ENCODE data around the gene LINC00632.
"Not testable (repeated sequence)": the region's sequence is repeated elsewhere in the genome, so short reads cannot be mapped to it uniquely, and the experiment has no call there.

Gene LINC00632

DNA sequence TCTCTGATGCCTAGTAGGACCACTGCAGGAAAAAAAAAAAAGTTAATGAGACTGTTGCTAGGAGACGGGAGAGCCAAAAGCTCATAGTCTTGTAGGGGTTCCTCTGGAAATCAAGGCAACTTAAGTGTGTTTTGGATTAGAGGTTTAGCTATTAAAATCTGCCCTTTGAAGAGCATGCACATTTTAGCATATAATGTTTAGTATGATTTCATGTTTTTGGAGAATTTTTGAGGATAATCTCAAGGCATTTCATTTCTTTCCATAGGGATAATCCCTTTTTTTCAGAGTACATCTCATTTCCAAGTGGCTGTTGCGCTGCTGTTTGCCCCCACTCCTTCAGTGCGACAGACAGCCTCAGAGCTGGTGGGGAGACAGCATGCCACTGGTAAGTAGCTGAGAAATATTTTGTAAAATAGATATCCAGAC lies at the start of gene LINC00632:
Gene LINC00632 (plus strand): TSS at position 339 of the 426 bp plus-strand sequence.
- H3K4me3 ChIP-seq (ENCODE audit: low read depth, low read length): no peak within 1 kb of the TSS
- DNase-seq (ENCODE audit: low read depth): no peak
- TF ChIP-seq CTCF (conservative IDR thresholded peaks at IDR 0.05; ENCODE audit: low read depth, low read length): no peak

DNA sequence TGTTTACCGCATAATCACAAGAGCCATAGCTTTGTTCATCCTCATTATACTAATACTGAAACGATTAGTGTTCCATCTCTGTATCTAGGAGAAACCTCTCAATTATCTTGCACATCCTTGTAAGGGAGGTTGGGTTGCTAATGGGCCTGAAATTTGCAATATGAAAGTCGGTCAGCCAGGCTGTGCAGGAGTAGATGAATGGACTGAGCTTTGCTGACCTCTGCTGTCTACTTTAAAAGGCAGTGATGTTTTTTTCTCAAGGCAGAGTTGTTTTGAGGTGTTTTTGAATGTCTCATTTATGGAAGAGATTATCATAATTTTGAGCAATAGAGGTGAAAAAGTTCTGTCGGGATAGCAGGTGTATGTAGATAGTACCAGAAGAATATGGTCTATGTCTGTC lies 47.9 kb upstream of the LINC00632 start:
- no peak overlapping the region for H3K4me3 ChIP-seq (ENCODE audit: low read depth, low read length)
- peak; percentile 16 for TF ChIP-seq CTCF (conservative IDR thresholded peaks at IDR 0.05; ENCODE audit: low read depth, low read length)
- peak; percentile 11 for DNase-seq (ENCODE audit: low read depth)

DNA sequence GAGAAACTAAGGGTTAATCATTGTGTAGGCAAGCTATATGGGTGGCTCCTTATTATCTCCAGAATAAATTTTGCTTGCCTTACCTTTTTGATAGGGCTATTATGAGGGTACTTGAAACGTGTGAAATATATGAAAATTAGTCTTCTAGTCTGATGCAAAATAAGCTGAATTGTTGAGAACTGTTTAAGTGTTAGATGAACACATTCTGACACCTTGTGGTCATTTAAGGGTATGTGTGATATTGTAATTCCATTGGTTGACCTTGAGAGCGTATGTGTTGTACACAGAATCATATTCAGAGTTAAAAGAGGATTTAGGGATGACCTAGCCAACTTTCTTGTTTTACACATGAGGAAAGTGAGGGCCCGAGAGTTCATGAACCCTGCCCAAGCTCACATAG lies 44.6 kb upstream of the LINC00632 start:
- peak; percentile 27 for TF ChIP-seq CTCF (conservative IDR thresholded peaks at IDR 0.05; ENCODE audit: low read depth, low read length)
- no peak overlapping the region for H3K4me3 ChIP-seq (ENCODE audit: low read depth, low read length)
- DNase-seq (ENCODE audit: low read depth): peak; percentile 36

- H3K4me3 ChIP-seq (ENCODE audit: low read depth, low read length): no peak overlapping the region
- no peak for TF ChIP-seq CTCF (conservative IDR thresholded peaks at IDR 0.05; ENCODE audit: low read depth, low read length)
- no peak for DNase-seq (ENCODE audit: low read depth)
Measured at GRCh38 chrX:140672840-140673731, 36.5 kb upstream of the LINC00632 start.

DNA sequence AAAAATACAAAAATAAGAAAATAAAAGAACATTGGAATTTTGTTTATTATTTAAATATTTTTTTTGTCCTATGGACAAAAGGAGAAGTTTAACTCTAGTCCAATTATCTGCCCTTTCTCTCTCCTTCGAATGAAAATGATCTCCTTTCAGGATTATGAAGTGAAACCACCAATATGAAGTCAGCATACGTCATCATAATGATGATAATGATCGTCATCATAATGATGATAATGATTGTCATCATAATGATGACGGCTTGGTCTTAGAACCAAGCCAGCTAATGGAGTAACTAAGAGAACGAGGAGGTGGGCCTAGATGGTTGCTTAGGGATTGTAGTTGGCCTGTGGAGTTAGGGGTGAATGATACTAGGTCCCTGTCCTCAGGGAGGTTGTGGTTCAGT lies 21.9 kb upstream of the LINC00632 start:
- no peak for TF ChIP-seq CTCF (conservative IDR thresholded peaks at IDR 0.05; ENCODE audit: low read depth, low read length)
- DNase-seq (ENCODE audit: low read depth): no peak
- H3K4me3 ChIP-seq (ENCODE audit: low read depth, low read length): no peak overlapping the region

DNA sequence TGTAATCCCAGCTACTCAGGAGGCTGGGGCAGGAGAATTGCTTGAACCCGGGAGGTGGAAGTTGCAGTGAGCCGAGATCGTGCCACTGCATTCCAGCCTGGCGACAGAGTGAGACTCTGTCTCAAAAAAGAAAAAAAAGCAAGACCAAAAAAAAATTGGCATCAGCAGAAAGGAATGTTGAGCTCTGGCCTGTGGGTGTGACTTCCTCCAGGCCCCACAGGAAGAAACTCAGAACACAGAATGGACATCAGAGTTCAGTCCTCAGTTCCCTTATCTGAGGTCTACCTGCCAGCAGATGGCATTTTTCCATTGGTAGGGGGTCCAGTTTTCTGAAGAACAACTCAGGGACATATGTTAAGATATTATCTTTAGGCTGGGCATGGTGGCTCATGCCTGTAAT lies 18.0 kb upstream of the LINC00632 start:
- not testable (repeated sequence) for DNase-seq (ENCODE audit: low read depth)

GRCh38 chrX:140697618-140698017 lies 11.9 kb upstream of the LINC00632 start:
- H3K4me3 ChIP-seq (ENCODE audit: low read depth, low read length): no peak overlapping the region
- no peak for DNase-seq (ENCODE audit: low read depth)
- TF ChIP-seq CTCF (conservative IDR thresholded peaks at IDR 0.05; ENCODE audit: low read depth, low read length): no peak

More for the DNA sequence above, 18.0 kb upstream of the LINC00632 start:
- H3K4me3 ChIP-seq (ENCODE audit: low read depth, low read length): not testable (repeated sequence)

All from choroid plexus epithelial cell (primary cell).